GM23338 (cell line): Measurements from ENCODE around the gene FGF5. TPM values are rescaled to one million over a fixed set of nuclear protein-coding genes. Genes with fewer than 3 reads are reported as not detected.

Source experiments
- ATAC-seq: fragments of 200-7000 bp; cut with Tn5 transposase; 3 replicates; pipeline ENCODE4 v1.9.1; 2020
- DNase-seq: peaks from one replicate; pipeline ENCODE4 v3.0.0-alpha.2; 2015; ENCODE audit warnings: low spot score
- H2AFZ ChIP-seq: fragments of 200-600 bp; sonication (generic); 2 replicates; pipeline ENCODE4 v1.8.0; 2016; ENCODE audit warnings: antibody characterized with exemption, mild to moderate bottlenecking, moderate library complexity
- H3F3A ChIP-seq: fragments of 200-600 bp; sonication (generic); replicated peaks from 2 replicates; pipeline ENCODE4 v1.8.0; 2017; ENCODE audit warnings: antibody characterized with exemption, mixed run types, low read depth
- H3K27ac ChIP-seq: fragments of 200-600 bp; sonication (generic); 2 replicates; pipeline ENCODE4 v1.6.1; 2016; ENCODE audit warnings: low read depth
- H3K27me3 ChIP-seq: fragments of 200-600 bp; sonication (generic); 2 replicates; pipeline ENCODE4 v1.8.0; 2016; ENCODE audit warnings: mild to moderate bottlenecking, mixed run types, moderate library complexity; ENCODE audit not compliant: insufficient read depth
- H3K36me3 ChIP-seq: fragments of 200-600 bp; sonication (generic); 2 replicates; pipeline ENCODE4 v1.8.0; 2016; ENCODE audit warnings: mild to moderate bottlenecking; ENCODE audit not compliant: insufficient read depth
- H3K4me1 ChIP-seq: fragments of 200-600 bp; sonication (generic); 2 replicates; pipeline ENCODE4 v1.8.0; 2016; ENCODE audit warnings: mild to moderate bottlenecking, moderate library complexity; ENCODE audit not compliant: insufficient read depth
- H3K4me2 ChIP-seq: fragments of 200-600 bp; sonication (generic); 2 replicates; pipeline ENCODE4 v1.7.1; 2017; ENCODE audit warnings: mixed run types
- H3K4me3 ChIP-seq: fragments of 200-600 bp; sonication (generic); 2 replicates; pipeline ENCODE4 v1.6.1; 2016; ENCODE audit warnings: mixed run types
- H3K79me2 ChIP-seq: fragments of 200-600 bp; sonication (generic); replicated peaks from 2 replicates; pipeline ENCODE4 v1.8.0; 2017; ENCODE audit warnings: mild to moderate bottlenecking; ENCODE audit not compliant: insufficient read depth
- H3K9me2 ChIP-seq: fragments of 200-600 bp; sonication (generic); 2 replicates; pipeline ENCODE4 v1.8.0; 2017; ENCODE audit not compliant: insufficient read depth
- H4K20me1 ChIP-seq: fragments of 200-600 bp; sonication (generic); replicated peaks from 2 replicates; pipeline ENCODE4 v1.8.0; 2017; ENCODE audit warnings: mild to moderate bottlenecking; ENCODE audit not compliant: insufficient read depth
- H3K27ac Mint-ChIP-seq: 2 replicates; pipeline ENCODE4 v1.8.0; 2020; ENCODE audit warnings: inconsistent platforms, mild to moderate bottlenecking, moderate library complexity, mixed read lengths
- H3K27me3 Mint-ChIP-seq: 3 replicates; pipeline ENCODE4 v1.8.0; 2022; ENCODE audit warnings: low read depth, mild to moderate bottlenecking, moderate library complexity, mixed read lengths, inconsistent platforms; ENCODE audit not compliant: insufficient read depth, poor library complexity
- H3K36me3 Mint-ChIP-seq: 3 replicates; pipeline ENCODE4 v1.8.0; 2021; ENCODE audit warnings: low read depth, mild to moderate bottlenecking, inconsistent platforms, moderate library complexity, mixed read lengths
- H3K4me1 Mint-ChIP-seq: 3 replicates; pipeline ENCODE4 v1.8.0; 2020; ENCODE audit warnings: mild to moderate bottlenecking, inconsistent platforms, mixed read lengths
- H3K4me3 Mint-ChIP-seq: 3 replicates; pipeline ENCODE4 v1.8.0; 2021; ENCODE audit warnings: moderate library complexity, mild to moderate bottlenecking, inconsistent platforms, mixed read lengths
- H3K9me3 Mint-ChIP-seq: 3 replicates; pipeline ENCODE4 v1.8.0; 2020; ENCODE audit warnings: moderate library complexity, mild to moderate bottlenecking, inconsistent platforms, mixed read lengths
- CREB1 ChIP-seq: fragments of 250-450 bp; sonication (Bioruptor Pico); IDR thresholded peaks from 2 replicates; pipeline ENCODE4 v1.5.0; 2020; ENCODE audit warnings: low read depth, mild to moderate bottlenecking, moderate library complexity
- EZH2 ChIP-seq: fragments of 200-600 bp; sonication (generic); IDR thresholded peaks from one replicate; pipeline ENCODE4 v1.8.0; 2017; ENCODE audit warnings: antibody characterized with exemption, mild to moderate bottlenecking, low read depth; ENCODE audit not compliant: unreplicated experiment
- EZH2phosphoT487 ChIP-seq: fragments of 200-600 bp; sonication (generic); IDR thresholded peaks from one replicate; pipeline ENCODE4 v1.8.1; 2018; ENCODE audit warnings: antibody characterized with exemption; ENCODE audit not compliant: unreplicated experiment
- JUNB ChIP-seq: IDR thresholded peaks from one replicate; pipeline ENCODE4 v1.6.1; 2016; ENCODE audit warnings: antibody characterized with exemption; ENCODE audit not compliant: unreplicated experiment
- STAT1 ChIP-seq: IDR thresholded peaks from one replicate; pipeline ENCODE4 v1.6.1; 2016; ENCODE audit warnings: antibody characterized with exemption; ENCODE audit not compliant: unreplicated experiment
- ZNF114 ChIP-seq: fragments of 250-450 bp; sonication (Bioruptor Pico); IDR thresholded peaks from 2 replicates; pipeline ENCODE4 v1.5.0; 2020; ENCODE audit warnings: mild to moderate bottlenecking, moderate library complexity
- polyA plus RNA-seq: library from polyadenylated mRNA; unstranded; fragments of >200 nt; fragmentation: Nextera tagmentation; extraction: Ambion mirVana; gene quantifications from 2 replicates; pipeline ENCODE4 v1.2.1, GENCODE V29; 2016
- total RNA-seq: library from RNA; depleted of rRNA; stranded (reverse); fragments of >200 nt; shearing (Covaris generic); gene quantifications from 2 replicates; pipeline ENCODE4 v1.2.3, GENCODE V29; 2014
- TF ChIP-seq, protein P1 (sequence below): IDR thresholded peaks from one replicate; pipeline ENCODE4 v1.6.1; 2018; ENCODE audit warnings: antibody characterized with exemption; ENCODE audit not compliant: unreplicated experiment
- TF ChIP-seq, protein P2 (sequence below), 2 experiments: fragments of 200-600 bp in 1 of 2; sonication (generic) in 1 of 2; conservative IDR thresholded peaks; 2 replicates each; pipeline versions ENCODE4 v1.5.1 to v1.6.1; 2016 to 2017; ENCODE audit warnings: antibody characterized with exemption in 2 of 2, low read depth in 2 of 2, mild to moderate bottlenecking in 2 of 2, moderate library complexity in 1 of 2
- TF ChIP-seq, protein P3 (sequence below): fragments of 250-450 bp; sonication (Bioruptor Pico); IDR thresholded peaks from 2 replicates; pipeline ENCODE4 v1.5.0; 2020; ENCODE audit warnings: mild to moderate bottlenecking, moderate library complexity

Gene FGF5
- total and polyA plus RNA-seq, 2 experiments from 2014 or later = not detected

DNA sequence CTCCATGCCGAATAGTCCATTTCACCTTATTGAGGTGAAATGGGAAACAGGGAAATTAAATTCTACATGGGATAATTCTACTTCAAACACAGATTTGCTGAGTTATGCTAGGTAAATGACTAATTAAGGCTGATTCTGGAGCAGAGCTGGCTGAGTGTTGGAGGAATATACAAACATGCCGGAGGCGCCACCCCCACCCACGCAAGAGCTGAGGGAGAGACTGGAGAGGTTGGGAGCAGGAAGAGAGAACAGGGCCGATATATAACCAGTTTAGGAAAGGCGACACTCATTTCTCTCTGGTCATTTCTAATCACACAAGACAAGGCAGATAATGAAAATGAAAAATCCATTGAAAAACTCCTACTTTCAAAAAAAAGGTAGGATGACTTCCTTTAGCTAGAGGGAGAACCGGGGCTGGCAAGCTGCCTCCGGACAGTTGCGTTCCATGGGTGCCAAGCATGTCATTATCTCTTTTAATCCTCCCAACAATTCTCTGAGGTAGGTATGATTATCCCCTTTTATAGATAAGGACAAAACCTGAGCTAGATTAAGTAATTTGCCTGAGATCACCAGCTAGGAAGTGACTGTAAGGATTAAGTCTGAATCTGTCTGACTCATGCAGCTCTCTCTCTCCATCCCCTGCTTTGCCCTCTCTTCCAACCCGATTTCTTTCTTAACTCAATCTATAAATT is 41.5 kb downstream of the FGF5 start (continued):
- TF ChIP-seq, protein P1, sequence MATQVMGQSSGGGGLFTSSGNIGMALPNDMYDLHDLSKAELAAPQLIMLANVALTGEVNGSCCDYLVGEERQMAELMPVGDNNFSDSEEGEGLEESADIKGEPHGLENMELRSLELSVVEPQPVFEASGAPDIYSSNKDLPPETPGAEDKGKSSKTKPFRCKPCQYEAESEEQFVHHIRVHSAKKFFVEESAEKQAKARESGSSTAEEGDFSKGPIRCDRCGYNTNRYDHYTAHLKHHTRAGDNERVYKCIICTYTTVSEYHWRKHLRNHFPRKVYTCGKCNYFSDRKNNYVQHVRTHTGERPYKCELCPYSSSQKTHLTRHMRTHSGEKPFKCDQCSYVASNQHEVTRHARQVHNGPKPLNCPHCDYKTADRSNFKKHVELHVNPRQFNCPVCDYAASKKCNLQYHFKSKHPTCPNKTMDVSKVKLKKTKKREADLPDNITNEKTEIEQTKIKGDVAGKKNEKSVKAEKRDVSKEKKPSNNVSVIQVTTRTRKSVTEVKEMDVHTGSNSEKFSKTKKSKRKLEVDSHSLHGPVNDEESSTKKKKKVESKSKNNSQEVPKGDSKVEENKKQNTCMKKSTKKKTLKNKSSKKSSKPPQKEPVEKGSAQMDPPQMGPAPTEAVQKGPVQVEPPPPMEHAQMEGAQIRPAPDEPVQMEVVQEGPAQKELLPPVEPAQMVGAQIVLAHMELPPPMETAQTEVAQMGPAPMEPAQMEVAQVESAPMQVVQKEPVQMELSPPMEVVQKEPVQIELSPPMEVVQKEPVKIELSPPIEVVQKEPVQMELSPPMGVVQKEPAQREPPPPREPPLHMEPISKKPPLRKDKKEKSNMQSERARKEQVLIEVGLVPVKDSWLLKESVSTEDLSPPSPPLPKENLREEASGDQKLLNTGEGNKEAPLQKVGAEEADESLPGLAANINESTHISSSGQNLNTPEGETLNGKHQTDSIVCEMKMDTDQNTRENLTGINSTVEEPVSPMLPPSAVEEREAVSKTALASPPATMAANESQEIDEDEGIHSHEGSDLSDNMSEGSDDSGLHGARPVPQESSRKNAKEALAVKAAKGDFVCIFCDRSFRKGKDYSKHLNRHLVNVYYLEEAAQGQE = no peak

DNA sequence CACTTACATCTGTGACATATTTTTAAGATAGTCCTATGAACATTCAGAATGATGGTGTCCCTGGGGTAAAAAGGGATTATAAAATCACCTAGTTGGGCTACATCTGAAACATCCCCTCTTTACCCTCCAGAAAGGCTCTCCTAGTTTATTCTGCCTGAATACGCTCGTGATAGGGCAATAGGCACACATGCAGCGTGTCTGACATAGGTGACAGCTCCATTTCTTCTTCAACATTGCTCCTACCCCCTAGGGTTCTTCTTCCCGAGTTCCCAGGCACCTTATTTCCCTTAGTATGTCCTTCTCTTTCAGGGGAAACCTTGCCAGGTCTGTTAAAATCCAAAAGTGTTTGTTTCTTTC is 42.0 kb downstream of the FGF5 start:
- H3K27me3 Mint-ChIP-seq = peaks cover 6% of the 10 kb centered on the region
- no peak overlapping the region for H3K4me2 ChIP-seq
- peaks cover 41% of the 10 kb centered on the region for H3K4me1 Mint-ChIP-seq
- H4K20me1 ChIP-seq = no peaks in the 10 kb centered on the region
- no peak overlapping the region for H3K27ac ChIP-seq
- no peaks in the 10 kb centered on the region for H3F3A ChIP-seq
- peaks cover 5% of the 10 kb centered on the region for H3K9me3 Mint-ChIP-seq
- H3K36me3 ChIP-seq = no peaks in the 10 kb centered on the region
- no peak overlapping the region for H2AFZ ChIP-seq
- H3K9me2 ChIP-seq = no peaks in the 10 kb centered on the region
- no peaks in the 10 kb centered on the region for H3K79me2 ChIP-seq
- peaks cover 35% of the 10 kb centered on the region for H3K4me1 ChIP-seq
- peak; percentile 5 for DNase-seq
- peak; percentile 34; the same call in 2 of the 3 replicates for ATAC-seq
- no peak overlapping the region for H3K27ac Mint-ChIP-seq
- no peaks in the 10 kb centered on the region for H3K27me3 ChIP-seq
- H3K36me3 Mint-ChIP-seq = 0 out of 3 replicates have a peak, but pooled peaks cover under 1% of the 10 kb centered on the region
- H3K4me3 Mint-ChIP-seq = no peak overlapping the region
- H3K4me3 ChIP-seq = no peak overlapping the region
- no peak for TF ChIP-seq CREB1 (CRISPR knock-in tag)
- TF ChIP-seq, protein P2, sequence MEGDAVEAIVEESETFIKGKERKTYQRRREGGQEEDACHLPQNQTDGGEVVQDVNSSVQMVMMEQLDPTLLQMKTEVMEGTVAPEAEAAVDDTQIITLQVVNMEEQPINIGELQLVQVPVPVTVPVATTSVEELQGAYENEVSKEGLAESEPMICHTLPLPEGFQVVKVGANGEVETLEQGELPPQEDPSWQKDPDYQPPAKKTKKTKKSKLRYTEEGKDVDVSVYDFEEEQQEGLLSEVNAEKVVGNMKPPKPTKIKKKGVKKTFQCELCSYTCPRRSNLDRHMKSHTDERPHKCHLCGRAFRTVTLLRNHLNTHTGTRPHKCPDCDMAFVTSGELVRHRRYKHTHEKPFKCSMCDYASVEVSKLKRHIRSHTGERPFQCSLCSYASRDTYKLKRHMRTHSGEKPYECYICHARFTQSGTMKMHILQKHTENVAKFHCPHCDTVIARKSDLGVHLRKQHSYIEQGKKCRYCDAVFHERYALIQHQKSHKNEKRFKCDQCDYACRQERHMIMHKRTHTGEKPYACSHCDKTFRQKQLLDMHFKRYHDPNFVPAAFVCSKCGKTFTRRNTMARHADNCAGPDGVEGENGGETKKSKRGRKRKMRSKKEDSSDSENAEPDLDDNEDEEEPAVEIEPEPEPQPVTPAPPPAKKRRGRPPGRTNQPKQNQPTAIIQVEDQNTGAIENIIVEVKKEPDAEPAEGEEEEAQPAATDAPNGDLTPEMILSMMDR (conservative IDR thresholded peaks at IDR 0.05; ENCODE audit: low read depth in 2 of 2) = no peak
- no peak for TF ChIP-seq JUNB
- TF ChIP-seq, protein P3, sequence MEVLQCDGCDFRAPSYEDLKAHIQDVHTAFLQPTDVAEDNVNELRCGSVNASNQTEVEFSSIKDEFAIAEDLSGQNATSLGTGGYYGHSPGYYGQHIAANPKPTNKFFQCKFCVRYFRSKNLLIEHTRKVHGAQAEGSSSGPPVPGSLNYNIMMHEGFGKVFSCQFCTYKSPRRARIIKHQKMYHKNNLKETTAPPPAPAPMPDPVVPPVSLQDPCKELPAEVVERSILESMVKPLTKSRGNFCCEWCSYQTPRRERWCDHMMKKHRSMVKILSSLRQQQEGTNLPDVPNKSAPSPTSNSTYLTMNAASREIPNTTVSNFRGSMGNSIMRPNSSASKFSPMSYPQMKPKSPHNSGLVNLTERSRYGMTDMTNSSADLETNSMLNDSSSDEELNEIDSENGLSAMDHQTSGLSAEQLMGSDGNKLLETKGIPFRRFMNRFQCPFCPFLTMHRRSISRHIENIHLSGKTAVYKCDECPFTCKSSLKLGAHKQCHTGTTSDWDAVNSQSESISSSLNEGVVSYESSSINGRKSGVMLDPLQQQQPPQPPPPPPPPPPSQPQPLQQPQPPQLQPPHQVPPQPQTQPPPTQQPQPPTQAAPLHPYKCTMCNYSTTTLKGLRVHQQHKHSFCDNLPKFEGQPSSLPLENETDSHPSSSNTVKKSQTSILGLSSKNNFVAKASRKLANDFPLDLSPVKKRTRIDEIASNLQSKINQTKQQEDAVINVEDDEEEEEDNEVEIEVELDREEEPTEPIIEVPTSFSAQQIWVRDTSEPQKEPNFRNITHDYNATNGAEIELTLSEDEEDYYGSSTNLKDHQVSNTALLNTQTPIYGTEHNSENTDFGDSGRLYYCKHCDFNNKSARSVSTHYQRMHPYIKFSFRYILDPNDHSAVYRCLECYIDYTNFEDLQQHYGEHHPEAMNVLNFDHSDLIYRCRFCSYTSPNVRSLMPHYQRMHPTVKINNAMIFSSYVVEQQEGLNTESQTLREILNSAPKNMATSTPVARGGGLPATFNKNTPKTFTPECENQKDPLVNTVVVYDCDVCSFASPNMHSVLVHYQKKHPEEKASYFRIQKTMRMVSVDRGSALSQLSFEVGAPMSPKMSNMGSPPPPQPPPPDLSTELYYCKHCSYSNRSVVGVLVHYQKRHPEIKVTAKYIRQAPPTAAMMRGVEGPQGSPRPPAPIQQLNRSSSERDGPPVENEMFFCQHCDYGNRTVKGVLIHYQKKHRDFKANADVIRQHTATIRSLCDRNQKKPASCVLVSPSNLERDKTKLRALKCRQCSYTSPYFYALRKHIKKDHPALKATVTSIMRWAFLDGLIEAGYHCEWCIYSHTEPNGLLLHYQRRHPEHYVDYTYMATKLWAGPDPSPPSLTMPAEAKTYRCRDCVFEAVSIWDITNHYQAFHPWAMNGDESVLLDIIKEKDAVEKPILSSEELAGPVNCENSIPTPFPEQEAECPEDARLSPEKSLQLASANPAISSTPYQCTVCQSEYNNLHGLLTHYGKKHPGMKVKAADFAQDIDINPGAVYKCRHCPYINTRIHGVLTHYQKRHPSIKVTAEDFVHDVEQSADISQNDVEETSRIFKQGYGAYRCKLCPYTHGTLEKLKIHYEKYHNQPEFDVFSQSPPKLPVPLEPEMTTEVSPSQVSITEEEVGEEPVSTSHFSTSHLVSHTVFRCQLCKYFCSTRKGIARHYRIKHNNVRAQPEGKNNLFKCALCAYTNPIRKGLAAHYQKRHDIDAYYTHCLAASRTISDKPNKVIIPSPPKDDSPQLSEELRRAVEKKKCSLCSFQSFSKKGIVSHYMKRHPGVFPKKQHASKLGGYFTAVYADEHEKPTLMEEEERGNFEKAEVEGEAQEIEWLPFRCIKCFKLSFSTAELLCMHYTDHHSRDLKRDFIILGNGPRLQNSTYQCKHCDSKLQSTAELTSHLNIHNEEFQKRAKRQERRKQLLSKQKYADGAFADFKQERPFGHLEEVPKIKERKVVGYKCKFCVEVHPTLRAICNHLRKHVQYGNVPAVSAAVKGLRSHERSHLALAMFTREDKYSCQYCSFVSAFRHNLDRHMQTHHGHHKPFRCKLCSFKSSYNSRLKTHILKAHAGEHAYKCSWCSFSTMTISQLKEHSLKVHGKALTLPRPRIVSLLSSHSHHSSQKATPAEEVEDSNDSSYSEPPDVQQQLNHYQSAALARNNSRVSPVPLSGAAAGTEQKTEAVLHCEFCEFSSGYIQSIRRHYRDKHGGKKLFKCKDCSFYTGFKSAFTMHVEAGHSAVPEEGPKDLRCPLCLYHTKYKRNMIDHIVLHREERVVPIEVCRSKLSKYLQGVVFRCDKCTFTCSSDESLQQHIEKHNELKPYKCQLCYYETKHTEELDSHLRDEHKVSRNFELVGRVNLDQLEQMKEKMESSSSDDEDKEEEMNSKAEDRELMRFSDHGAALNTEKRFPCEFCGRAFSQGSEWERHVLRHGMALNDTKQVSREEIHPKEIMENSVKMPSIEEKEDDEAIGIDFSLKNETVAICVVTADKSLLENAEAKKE (CRISPR knock-in tag) = no peak
- no peak for TF ChIP-seq ZNF114 (CRISPR knock-in tag)
- no peak for TF ChIP-seq STAT1
- TF ChIP-seq, protein P1 = no peak
- no peak for TF ChIP-seq EZH2
- TF ChIP-seq EZH2phosphoT487 = no peak
